Tibial nerve (tissue), 4 donors: Measurements from ENCODE around the gene RGS6.

Experiments used
- CTCF ChIP-seq, 5 experiments: fragments of 200-600 bp in 3 of 5; fragments of 450-650 bp in 2 of 5; sonication (generic) in 3 of 5; IDR thresholded peaks; one replicate each; pipeline ENCODE4 v1.5.1; 2016 to 2019; ENCODE audit warnings: antibody characterized with exemption in 5 of 5, mild to moderate bottlenecking in 3 of 5, moderate library complexity in 2 of 5
- EP300 ChIP-seq, 2 donors: sonication (generic); formaldehyde crosslinking; IDR thresholded peaks; one replicate each; pipeline ENCODE4 v1.6.1; 2017; ENCODE audit warnings: antibody characterized with exemption in 2 of 2, mild to moderate bottlenecking in 1 of 2
- POLR2A ChIP-seq, 2 donors: fragments of 450-650 bp; IDR thresholded peaks; one replicate each; pipeline ENCODE4 v1.6.1; 2017; ENCODE audit warnings: antibody characterized with exemption in 2 of 2, mild to moderate bottlenecking in 2 of 2, moderate library complexity in 2 of 2

- TF ChIP-seq CTCF (IDR thresholded peaks at IDR 0.05) = no peak
- no peak for TF ChIP-seq POLR2A (IDR thresholded peaks at IDR 0.05)
- TF ChIP-seq EP300 (IDR thresholded peaks at IDR 0.05) = no peak
Observed at GRCh38 chr14:72423957-72424356, 491.7 kb downstream of the RGS6 start.
